ENCODE data around the gene OLFML2A.

The OLFML2A gene

GRCh38 chr9:124818431-124819281, 41.7 kb downstream of the OLFML2A start (continued):
- TF ChIP-seq ZNF514 (tag by site-specific recombination; IDR thresholded peaks at IDR 0.05) (no peak), OSR2 (tag by site-specific recombination; IDR thresholded peaks at IDR 0.05) (peak; percentile 73), ZFHX2 (tag by site-specific recombination; conservative IDR thresholded peaks at IDR 0.05) (0 out of 2 replicates have a peak, but pooled peaks have one; percentile 34), ZNF324 (tag by site-specific recombination; IDR thresholded peaks at IDR 0.05) (no peak), ZFP41 (tag by site-specific recombination; IDR thresholded peaks at IDR 0.05; ENCODE audit: borderline replicate concordance) (no peak), ZNF558 (tag by site-specific recombination; IDR thresholded peaks at IDR 0.05) (no peak), ZNF239 (tag by site-specific recombination; IDR thresholded peaks at IDR 0.05) (no peak), ZFP37 (tag by site-specific recombination; IDR thresholded peaks at IDR 0.05) (no peak), ZNF169 (tag by site-specific recombination; IDR thresholded peaks at IDR 0.05) (no peak), ZNF292 (tag by site-specific recombination; IDR thresholded peaks at IDR 0.05; ENCODE audit: borderline replicate concordance, low read depth) (no peak), ZNF335 (tag by site-specific recombination; conservative IDR thresholded peaks at IDR 0.05) (no peak), ZNF155 (tag by site-specific recombination; IDR thresholded peaks at IDR 0.05) (no peak), KLF1 (tag by site-specific recombination; IDR thresholded peaks at IDR 0.05) (0 out of 2 replicates have a peak, but pooled peaks have one; percentile 35), SALL2 (tag by site-specific recombination; IDR thresholded peaks at IDR 0.05; ENCODE audit: borderline replicate concordance) (no peak), ZXDB (tag by site-specific recombination; IDR thresholded peaks at IDR 0.05) (no peak), ZNF518A (tag by site-specific recombination; conservative IDR thresholded peaks at IDR 0.05; ENCODE audit: low read depth) (no peak), ZNF18 (tag by site-specific recombination; IDR thresholded peaks at IDR 0.05) (no peak), ZNF654 (tag by site-specific recombination; IDR thresholded peaks at IDR 0.05; ENCODE audit: low read depth) (no peak), ZNF610 (tag by site-specific recombination; IDR thresholded peaks at IDR 0.05; ENCODE audit: borderline replicate concordance) (no peak)
- TF ChIP-seq, protein P1, sequence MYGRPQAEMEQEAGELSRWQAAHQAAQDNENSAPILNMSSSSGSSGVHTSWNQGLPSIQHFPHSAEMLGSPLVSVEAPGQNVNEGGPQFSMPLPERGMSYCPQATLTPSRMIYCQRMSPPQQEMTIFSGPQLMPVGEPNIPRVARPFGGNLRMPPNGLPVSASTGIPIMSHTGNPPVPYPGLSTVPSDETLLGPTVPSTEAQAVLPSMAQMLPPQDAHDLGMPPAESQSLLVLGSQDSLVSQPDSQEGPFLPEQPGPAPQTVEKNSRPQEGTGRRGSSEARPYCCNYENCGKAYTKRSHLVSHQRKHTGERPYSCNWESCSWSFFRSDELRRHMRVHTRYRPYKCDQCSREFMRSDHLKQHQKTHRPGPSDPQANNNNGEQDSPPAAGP (tag by site-specific recombination; IDR thresholded peaks at IDR 0.05), result 0 out of 2 replicates have a peak, but pooled peaks have one; percentile 36

Measured in HEK293 (cell line).